NOMO-1 treated with dmso at 0.1 percent for 144 hours (cell line): Measurements from ENCODE around the gene ALS2CL.

ENCODE experiments used
- DNase-seq: peaks from one replicate; lab custom pipeline; 2025; ENCODE audit not compliant: unreplicated experiment; lab: John Stamatoyannopoulos, UW

The ALS2CL gene

GRCh38 chr3:46679681-46680080 lies 13.8 kb downstream of the ALS2CL start:
- no peak for DNase-seq

GRCh38 chr3:46678280-46678679 lies 15.2 kb downstream of the ALS2CL start:
- no peak for DNase-seq

- no peak for DNase-seq
These were observed 16.1 kb downstream of the ALS2CL start for GRCh38 chr3:46677411-46677726.

- DNase-seq = no peak
These were observed 16.7 kb downstream of the ALS2CL start for GRCh38 chr3:46676601-46677410.

- no peak for DNase-seq
These were observed 17.5 kb downstream of the ALS2CL start for GRCh38 chr3:46675843-46676567.

GRCh38 chr3:46675426-46675825 lies 18.1 kb downstream of the ALS2CL start:
- no peak for DNase-seq

- no peak for DNase-seq
These were observed 19.2 kb downstream of the ALS2CL start for GRCh38 chr3:46674031-46674845.

- DNase-seq = no peak
These were observed 20.1 kb downstream of the ALS2CL start for GRCh38 chr3:46673151-46674030.

- no peak for DNase-seq
These were observed 21.2 kb downstream of the ALS2CL start for GRCh38 chr3:46672349-46672695.

- no peak for DNase-seq
These were observed 21.7 kb downstream of the ALS2CL start for GRCh38 chr3:46671541-46672348.

- no peak for DNase-seq
These were observed 22.5 kb downstream of the ALS2CL start for GRCh38 chr3:46670891-46671427.

GRCh38 chr3:46670000-46670890 lies 23.2 kb downstream of the ALS2CL start:
- DNase-seq = no peak

- no peak for DNase-seq
These were observed 24.1 kb downstream of the ALS2CL start for GRCh38 chr3:46669191-46669999.

- DNase-seq = no peak
These were observed 24.9 kb downstream of the ALS2CL start for GRCh38 chr3:46668591-46668990.

- no peak for DNase-seq
These were observed 25.4 kb downstream of the ALS2CL start for GRCh38 chr3:46668116-46668515.

- no peak for DNase-seq
These were observed 25.8 kb downstream of the ALS2CL start for GRCh38 chr3:46667657-46668056.

GRCh38 chr3:46667061-46667621 lies 26.3 kb downstream of the ALS2CL start:
- DNase-seq = no peak

GRCh38 chr3:46666453-46666845 lies 27.0 kb downstream of the ALS2CL start:
- no peak for DNase-seq
